Smooth muscle cell (in vitro differentiated cells): Measurements from ENCODE around the gene CERS2. TPM values are rescaled to one million over a fixed set of nuclear protein-coding genes. Genes with fewer than 3 reads are reported as not detected.

ENCODE experiments used
- DNase-seq: peaks from one replicate; lab custom pipeline; 2025; ENCODE audit not compliant: unreplicated experiment; lab: John Stamatoyannopoulos, UW
- H2AFZ ChIP-seq: fragments of 200-600 bp; sonication (generic); 2 replicates; pipeline ENCODE4 v1.6.0; 2016; ENCODE audit warnings: antibody characterized with exemption, low read depth, mild to moderate bottlenecking
- H3F3A ChIP-seq: fragments of 200-600 bp; sonication (generic); 2 replicates; pipeline ENCODE4 v1.6.0; 2017; ENCODE audit warnings: antibody characterized with exemption, low read depth
- H3K27ac ChIP-seq: fragments of 200-600 bp; sonication (generic); 2 replicates; pipeline ENCODE4 v1.5.1; 2016; ENCODE audit warnings: low read depth, mild to moderate bottlenecking
- H3K27me3 ChIP-seq: fragments of 200-600 bp; sonication (generic); 2 replicates; pipeline ENCODE4 v1.6.1; 2016; ENCODE audit warnings: low read depth, mild to moderate bottlenecking
- H3K36me3 ChIP-seq: fragments of 200-600 bp; sonication (generic); 2 replicates; pipeline ENCODE4 v1.5.1; 2016; ENCODE audit warnings: low read depth
- H3K4me1 ChIP-seq: fragments of 200-600 bp; sonication (generic); 2 replicates; pipeline ENCODE4 v1.5.1; 2016; ENCODE audit warnings: low read depth
- H3K4me2 ChIP-seq: fragments of 200-600 bp; sonication (generic); 2 replicates; pipeline ENCODE4 v1.6.0; 2016; ENCODE audit warnings: mild to moderate bottlenecking
- H3K4me3 ChIP-seq: fragments of 200-600 bp; sonication (generic); 2 replicates; pipeline ENCODE4 v1.5.1; 2016; ENCODE audit warnings: mild to moderate bottlenecking
- H3K79me2 ChIP-seq: fragments of 200-600 bp; sonication (generic); 2 replicates; pipeline ENCODE4 v1.6.0; 2016; ENCODE audit warnings: low read depth, mild to moderate bottlenecking
- H3K9ac ChIP-seq: fragments of 200-600 bp; sonication (generic); 2 replicates; pipeline ENCODE4 v1.6.0; 2016; ENCODE audit warnings: low read depth
- H3K9me3 ChIP-seq: fragments of 200-600 bp; sonication (generic); replicated peaks from 2 replicates; pipeline ENCODE4 v1.5.1; 2016; ENCODE audit warnings: low read depth
- H4K20me1 ChIP-seq: fragments of 200-600 bp; sonication (generic); 2 replicates; pipeline ENCODE4 v1.6.0; 2016; ENCODE audit warnings: low read depth
- WGBS: methylation state at CpG from one replicate; pipeline ENCODE4 v1.1.7; 2016; ENCODE audit warnings: low lambda C conversion rate; 5-methylcytosine and 5-hydroxymethylcytosine counted together
- polyA plus RNA-seq: library from polyadenylated mRNA; unstranded; fragments of >200 nt; fragmentation: Nextera tagmentation; extraction: Ambion mirVana; gene quantifications from 2 replicates; pipeline ENCODE4 v1.2.1, GENCODE V29; 2016
- total RNA-seq: library from RNA; depleted of rRNA; stranded (reverse); fragments of >200 nt; gene quantifications from 2 replicates; pipeline ENCODE4 v1.2.3, GENCODE V29; 2014
- TF ChIP-seq, protein P1 (sequence below): fragments of 200-600 bp; sonication (generic); IDR thresholded peaks from 2 replicates; pipeline ENCODE4 v1.5.1; 2017; ENCODE audit warnings: borderline replicate concordance, mild to moderate bottlenecking, antibody characterized with exemption; ENCODE audit not compliant: insufficient read depth, poor library complexity, severe bottlenecking

Gene CERS2
- total and polyA plus RNA-seq, 2 experiments from 2014 or later: 80.0 to 108 TPM

- H2AFZ ChIP-seq: peak overlapping the region; percentile 81
- H3K4me2 ChIP-seq: peak overlapping the region; percentile 76
- H3K36me3 ChIP-seq: no peaks in the 10 kb centered on the region
- WGBS: 47% methylated on average over 23 of the region's 23 CpGs
- H3K9me3 ChIP-seq: no peaks in the 10 kb centered on the region
- H3K79me2 ChIP-seq: no peaks in the 10 kb centered on the region
- H3K27me3 ChIP-seq: no peaks in the 10 kb centered on the region
- H3K27ac ChIP-seq: no peak overlapping the region
- peaks cover 21% of the 10 kb centered on the region for H3F3A ChIP-seq
- DNase-seq: peak; percentile 58
- H3K9ac ChIP-seq: no peak overlapping the region
- H3K4me1 ChIP-seq: peaks cover 31% of the 10 kb centered on the region
- H3K4me3 ChIP-seq: no peak overlapping the region
- H4K20me1 ChIP-seq: no peaks in the 10 kb centered on the region
- TF ChIP-seq, protein P1, sequence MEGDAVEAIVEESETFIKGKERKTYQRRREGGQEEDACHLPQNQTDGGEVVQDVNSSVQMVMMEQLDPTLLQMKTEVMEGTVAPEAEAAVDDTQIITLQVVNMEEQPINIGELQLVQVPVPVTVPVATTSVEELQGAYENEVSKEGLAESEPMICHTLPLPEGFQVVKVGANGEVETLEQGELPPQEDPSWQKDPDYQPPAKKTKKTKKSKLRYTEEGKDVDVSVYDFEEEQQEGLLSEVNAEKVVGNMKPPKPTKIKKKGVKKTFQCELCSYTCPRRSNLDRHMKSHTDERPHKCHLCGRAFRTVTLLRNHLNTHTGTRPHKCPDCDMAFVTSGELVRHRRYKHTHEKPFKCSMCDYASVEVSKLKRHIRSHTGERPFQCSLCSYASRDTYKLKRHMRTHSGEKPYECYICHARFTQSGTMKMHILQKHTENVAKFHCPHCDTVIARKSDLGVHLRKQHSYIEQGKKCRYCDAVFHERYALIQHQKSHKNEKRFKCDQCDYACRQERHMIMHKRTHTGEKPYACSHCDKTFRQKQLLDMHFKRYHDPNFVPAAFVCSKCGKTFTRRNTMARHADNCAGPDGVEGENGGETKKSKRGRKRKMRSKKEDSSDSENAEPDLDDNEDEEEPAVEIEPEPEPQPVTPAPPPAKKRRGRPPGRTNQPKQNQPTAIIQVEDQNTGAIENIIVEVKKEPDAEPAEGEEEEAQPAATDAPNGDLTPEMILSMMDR: peak; percentile 100
These were observed 4.7 kb upstream of the CERS2 start for GRCh38 chr1:150979092-150980056.

GRCh38 chr1:150976879-150977694, 2.5 kb upstream of the CERS2 start:
- Histone ChIP-seq H3K79me2 (peaks cover 20% of the 10 kb centered on the region), H4K20me1 (peaks cover 16% of the 10 kb centered on the region), H2AFZ (no peak overlapping the region), H3K9me3 (no peaks in the 10 kb centered on the region), H3F3A (peaks cover 24% of the 10 kb centered on the region), H3K27ac (peak overlapping the region; percentile 61), H3K4me2 (peak overlapping the region; percentile 68), H3K9ac (no peak overlapping the region), H3K27me3 (no peaks in the 10 kb centered on the region), H3K36me3 (no peaks in the 10 kb centered on the region), H3K4me3 (no peak overlapping the region), H3K4me1 (peaks cover 49% of the 10 kb centered on the region)
- TF ChIP-seq, protein P1: no peak
- WGBS: 18% methylated on average over 11 of the region's 11 CpGs
- peak; percentile 46 for DNase-seq

DNA sequence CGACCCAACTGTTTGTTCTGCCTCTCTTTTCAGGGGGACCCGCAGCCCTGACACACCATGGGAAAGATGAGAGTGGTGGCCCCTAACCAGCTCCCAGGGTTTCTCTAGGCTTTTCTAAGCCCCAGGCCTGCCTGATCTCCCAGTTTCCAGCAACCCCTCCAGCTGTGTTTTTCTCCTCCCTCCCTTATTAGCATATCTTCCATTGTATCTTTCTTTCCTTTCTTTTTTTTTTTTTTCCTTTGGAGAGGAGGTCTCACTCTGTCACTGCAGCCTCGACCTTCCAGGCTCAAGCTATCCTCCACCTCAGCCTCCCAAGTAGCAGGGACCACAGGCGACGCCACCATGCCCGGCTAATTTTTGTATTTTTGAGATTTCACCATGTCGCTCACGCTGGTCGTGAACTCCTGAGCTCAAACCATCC, 1.8 kb upstream of the CERS2 start:
- Histone ChIP-seq H3K27ac (peak overlapping the region; percentile 43), H4K20me1 (peaks cover 23% of the 10 kb centered on the region), H3K79me2 (peaks cover 27% of the 10 kb centered on the region), H3K27me3 (no peaks in the 10 kb centered on the region), H3K4me3 (no peak overlapping the region), H3K4me1 (peaks cover 50% of the 10 kb centered on the region), H3K36me3 (no peaks in the 10 kb centered on the region), H3F3A (peaks cover 31% of the 10 kb centered on the region), H2AFZ (no peak overlapping the region), H3K9ac (no peak overlapping the region), H3K9me3 (no peaks in the 10 kb centered on the region), H3K4me2 (peak overlapping the region; percentile 100)
- WGBS: 76% methylated on average over 9 of the region's 9 CpGs
- TF ChIP-seq, protein P1: no peak
- no peak for DNase-seq
